Measurements from ENCODE around the gene SHISAL2B.
"Not testable (repeated sequence)": the region's sequence is repeated elsewhere in the genome, so short reads cannot be mapped to it uniquely, and the experiment has no call there.

Gene SHISAL2B

DNA sequence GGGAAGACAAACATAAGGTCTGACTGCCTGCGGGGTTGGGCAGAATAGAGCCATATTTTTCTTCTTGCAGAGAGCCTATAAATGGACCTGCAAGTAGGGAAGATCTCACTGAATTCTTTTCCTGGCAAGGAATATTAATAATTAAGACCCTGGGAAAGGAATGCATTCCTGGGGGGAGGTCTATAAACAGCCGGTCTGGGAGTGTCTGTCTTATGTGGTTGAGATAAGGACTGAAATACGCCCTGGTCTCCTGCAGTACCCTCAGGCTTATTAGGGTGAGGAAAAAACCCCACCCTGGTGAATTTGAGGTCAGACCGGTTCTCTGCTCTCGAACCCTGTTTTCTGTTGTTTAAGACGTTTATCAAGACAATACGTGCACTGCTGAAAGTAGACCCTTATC, 6.1 kb downstream of the SHISAL2B start:
- DNase-seq (ENCODE audit: low read depth in 2 of 2): not testable (repeated sequence)

DNA sequence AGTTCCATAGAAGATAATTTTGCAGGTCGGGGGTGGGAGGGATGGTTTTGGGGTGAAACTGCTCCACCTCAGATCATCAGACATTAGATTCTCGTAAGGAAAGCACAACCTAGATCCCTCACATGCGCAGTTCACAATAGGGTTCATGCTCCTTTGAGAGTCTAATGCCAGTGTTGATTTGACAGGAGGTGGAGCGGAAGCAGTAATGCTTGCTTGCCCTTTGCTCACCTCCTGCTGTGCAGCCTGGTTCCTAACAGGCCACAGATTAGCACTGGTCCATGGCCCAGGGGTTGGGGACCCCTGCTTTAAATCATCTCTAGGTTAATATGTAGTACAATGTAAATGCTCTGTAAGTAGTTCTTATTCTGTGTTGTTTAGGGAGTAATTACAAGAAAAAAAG, 10.5 kb downstream of the SHISAL2B start:
- no peak for DNase-seq (ENCODE audit: low read depth in 2 of 2)

DNA sequence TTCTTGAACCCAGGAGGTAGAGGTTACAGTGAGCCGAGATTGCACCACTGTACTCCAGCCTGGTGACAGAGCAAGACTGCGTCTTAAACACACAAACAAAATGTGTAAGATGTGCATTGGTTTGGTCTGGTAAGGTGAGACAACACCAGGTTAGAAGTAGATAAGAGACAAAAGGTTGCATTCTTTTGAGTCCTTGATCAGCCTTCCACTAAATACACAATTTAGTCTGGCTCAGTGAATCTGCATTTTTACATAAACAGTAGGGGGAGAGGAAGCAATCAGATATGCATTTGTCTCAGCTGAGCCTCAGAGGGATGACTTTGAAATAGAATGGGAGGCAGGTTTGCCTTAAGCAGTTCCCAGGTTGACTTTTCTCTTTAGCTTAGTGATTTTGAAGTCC, 15.8 kb downstream of the SHISAL2B start:
- DNase-seq (ENCODE audit: low read depth in 2 of 2): not testable (repeated sequence)

DNA sequence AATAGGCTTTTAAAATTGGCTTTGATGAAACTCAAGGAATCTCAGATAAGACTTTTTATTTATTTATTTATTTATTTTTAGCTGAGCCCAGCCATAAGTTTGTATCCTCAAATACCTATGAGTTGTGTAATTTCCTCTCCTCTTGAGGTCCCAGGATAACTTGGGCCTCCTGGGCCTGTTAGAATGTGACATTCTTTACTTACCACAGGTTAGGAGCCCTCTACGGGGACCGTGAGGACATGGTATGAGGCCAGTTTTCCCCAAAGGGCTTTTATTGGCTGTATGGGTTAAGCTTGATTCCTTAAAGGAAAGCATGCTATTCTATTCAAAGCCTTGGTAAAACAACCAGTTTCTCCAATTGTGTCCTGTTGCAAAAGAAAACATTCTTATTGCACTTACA, 16.9 kb downstream of the SHISAL2B start:
- no peak for DNase-seq (ENCODE audit: low read depth in 2 of 2)

DNA sequence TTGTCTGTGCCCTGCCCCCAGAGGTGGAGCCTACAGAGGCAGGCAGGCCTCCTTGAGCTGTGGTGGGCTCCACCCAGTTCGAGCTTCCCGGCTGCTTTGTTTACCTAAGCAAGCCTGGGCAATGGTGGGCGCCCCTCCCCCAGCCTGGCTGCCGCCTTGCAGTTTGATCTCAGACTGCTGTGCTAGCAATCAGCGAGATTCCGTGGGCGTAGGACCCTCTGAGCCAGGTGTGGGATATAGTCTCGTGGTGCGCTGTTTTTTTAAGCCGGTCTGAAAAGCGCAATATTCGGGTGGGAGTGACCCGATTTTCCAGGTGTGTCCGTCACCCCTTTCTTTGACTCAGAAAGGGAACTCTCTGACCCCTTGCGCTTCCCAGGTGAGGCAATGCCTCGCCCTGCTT, 24.2 kb downstream of the SHISAL2B start:
- not testable (repeated sequence) for DNase-seq (ENCODE audit: low read depth in 2 of 2)

DNA sequence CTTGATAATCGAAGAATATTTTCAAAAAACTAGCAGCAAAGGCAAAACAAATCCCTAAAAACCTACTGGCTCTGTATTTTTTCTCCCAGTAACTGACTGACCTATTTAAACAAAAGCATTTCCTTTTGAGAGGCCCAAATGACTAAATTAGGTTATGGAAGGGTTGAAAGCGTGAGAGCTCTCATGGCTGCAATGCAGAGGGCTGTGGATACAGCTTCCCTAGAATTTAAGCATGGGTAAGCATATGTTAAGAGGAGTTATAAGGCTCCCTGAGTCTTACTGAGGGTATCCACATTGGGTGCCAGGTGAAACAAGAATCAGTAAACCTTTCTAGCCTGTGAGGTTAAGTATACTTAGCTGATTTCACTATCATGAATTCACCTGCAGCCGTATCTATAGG, 32.3 kb downstream of the SHISAL2B start:
- DNase-seq (ENCODE audit: low read depth in 2 of 2): no peak

DNA sequence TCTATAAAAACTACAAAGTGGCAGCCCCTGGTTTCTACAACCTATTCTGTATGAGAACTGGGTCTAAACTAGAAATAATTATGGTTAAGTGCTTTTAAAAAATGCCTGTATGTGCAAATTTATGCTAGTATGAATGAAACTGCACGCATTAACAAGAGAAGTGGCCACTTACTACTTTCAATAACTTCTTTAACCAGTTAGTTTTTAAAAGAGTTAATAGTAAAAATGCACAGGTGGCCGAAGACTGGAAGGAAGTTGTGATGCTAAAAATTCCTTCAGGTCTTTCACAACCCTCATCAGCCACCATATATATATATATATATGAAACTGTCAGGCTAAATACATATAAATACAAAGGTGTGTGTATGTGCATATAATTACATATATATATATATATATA, 36.8 kb downstream of the SHISAL2B start:
- no peak for DNase-seq (ENCODE audit: low read depth in 2 of 2)

DNA sequence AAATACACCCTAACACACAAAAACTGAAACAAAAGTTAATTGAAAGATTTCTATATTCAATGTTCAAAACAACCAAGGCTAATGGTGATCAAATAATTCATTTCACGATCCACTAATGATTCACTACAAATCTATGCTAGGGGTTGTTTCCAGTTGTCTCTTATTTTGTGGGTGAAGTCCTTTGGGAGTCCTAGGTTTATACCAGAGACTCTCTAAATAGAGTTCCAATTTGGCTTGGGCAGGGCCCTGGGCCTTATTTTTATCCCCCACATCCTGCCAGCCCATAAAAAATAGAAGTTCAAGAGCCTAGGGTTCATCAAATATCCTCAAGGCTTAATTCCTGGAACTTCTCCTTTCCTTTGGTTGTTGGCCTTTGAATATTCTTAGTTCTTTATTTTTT, 52.1 kb downstream of the SHISAL2B start:
- DNase-seq (ENCODE audit: low read depth in 2 of 2): no peak

DNA sequence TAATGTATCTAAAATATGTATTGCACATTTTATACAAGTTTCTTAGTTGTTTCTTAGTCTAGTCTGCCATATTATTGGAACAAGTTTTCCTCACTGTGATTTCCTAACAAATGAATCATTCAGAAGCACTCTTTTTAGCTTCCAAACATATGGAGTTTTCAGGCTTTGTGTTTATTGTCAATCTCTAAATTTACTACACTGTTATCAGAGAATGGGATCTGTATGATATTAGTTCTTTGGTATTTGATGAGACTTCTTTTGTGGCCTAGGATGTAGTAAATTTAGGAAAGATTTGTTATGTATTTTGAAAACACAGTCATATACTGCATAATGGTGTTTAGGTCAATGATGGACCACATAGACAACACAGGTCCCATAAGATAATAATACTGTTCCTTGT, 52.5 kb downstream of the SHISAL2B start:
- DNase-seq (ENCODE audit: low read depth in 2 of 2): no peak

DNA sequence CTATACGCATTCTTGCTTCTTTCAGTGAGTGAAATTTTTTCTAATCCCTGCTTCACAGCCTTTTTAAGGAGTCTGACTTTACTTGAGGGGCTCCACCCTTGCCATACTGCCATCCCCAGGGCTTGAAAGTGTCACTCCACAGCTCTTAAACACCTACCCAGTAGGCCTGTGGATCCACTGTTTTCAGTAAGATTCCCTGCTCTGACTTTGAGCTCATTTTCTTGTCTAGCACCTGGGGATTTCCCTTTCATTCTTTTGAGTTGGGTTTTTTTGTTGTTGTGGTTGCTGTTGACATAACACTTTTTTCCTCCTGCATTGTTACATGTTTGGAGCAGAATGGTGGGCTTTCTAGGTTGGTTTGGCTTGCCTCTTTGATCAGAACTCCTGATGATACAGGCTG, 54.6 kb downstream of the SHISAL2B start:
- DNase-seq (ENCODE audit: low read depth in 2 of 2): no peak

DNA sequence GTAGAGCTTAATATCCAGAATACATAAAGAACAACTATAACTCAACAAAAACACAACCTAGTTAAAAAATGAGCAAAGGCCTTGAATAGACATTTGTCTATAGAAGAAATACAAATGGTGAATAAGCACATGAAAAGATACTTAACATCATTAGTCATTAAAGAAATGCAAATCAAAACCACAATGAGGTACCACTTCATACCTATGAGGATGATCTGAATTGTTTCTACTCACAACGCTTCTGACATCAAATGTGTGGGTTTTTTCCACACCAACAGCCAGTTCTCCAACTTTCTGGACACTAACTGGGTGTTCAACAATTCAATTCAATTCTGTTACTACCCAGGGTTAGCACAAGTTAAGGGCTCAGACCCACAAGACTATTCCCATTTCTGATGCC, 56.1 kb downstream of the SHISAL2B start:
- no peak for DNase-seq (ENCODE audit: low read depth in 2 of 2)

DNA sequence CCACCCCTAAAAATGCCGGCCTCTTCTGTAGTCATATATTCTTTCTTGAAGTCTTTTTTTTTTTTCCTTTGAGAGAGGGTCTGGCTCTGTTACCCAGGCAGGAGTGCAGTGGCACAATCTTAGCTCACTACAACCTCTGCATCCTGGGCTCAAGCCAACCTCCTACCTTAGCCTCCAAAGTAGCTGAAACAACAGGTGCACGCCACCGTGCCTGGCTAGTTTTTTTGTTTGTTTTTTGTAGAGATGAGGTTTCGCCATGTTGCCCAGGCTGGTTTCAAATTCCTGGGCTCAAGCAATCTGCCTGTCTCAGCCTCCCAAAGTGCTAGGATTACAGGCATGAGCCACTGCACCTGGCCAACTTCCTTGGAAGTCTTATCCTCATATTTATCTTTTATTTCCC, 59.1 kb downstream of the SHISAL2B start:
- no peak for DNase-seq (ENCODE audit: low read depth in 2 of 2)

DNA sequence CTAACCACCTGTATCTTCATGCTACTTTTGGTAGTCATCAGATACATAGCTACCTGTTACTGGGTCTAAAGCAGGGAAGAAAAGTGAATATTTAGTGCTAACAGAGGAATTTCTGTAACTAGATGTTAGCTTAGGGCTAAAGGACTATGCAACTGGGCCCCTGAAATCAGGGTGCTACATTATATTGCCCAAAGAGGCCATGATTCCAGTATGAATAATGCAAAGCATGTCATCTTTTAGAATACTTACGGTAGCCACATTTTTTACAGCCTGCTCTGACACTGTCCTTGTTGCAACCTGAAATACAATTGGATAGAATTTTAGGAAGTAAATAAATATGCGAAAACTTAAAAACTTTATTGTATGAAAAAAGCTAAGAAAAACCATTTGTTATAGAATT, 63.8 kb downstream of the SHISAL2B start:
- no peak for DNase-seq (ENCODE audit: low read depth in 2 of 2)

DNA sequence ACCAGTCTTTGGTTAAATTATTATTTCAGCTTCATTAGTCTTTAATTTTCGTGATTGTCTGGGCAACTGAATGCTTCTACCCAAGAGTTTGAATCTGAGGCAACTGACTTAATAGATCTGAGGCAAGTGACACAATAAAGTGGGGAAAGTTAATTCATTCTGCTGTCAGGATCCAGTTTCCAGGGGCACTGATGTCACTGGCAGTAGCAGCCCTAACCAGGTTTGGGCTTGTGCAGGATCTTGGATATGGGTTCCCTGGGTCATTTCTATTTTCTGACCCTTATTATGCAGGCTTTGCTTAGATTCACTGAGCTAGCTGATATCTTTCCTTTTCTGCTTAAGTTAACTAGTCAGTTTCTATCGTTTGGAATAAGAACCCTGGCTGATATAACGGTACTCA, 68.6 kb downstream of the SHISAL2B start:
- no peak for DNase-seq (ENCODE audit: low read depth in 2 of 2)

DNA sequence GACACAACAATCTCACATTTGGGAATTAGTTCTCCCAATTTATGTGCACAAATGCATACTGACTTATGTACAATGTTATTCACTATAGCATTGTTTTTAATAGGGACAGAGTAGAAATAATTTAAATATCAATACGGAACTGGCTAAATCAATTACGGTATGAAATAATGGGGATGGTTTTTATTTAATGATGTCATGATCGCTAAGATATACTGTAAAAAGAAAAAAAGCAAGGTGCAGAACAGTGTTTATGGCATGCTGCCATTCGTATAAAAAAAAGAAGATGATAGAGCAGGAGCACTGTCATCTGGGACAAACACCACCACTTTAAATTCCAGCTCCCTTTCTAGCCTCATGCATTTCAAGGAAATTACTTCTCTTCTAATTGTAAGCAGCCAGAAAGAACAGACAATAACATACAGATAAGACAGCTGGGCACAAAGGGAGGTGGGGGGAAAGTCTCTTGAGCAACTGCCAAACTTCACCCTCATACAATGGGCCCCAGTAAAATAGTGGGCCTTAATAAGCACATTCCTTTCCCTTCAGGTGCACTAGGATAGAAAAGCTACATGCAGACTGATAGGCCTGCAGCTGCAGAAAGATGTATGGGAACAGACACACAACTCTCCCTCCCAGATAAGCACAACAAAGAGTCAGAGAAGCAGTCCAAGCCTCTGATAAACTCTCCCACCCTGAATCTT, 69.8 kb downstream of the SHISAL2B start:
- DNase-seq (ENCODE audit: low read depth in 2 of 2): no peak

DNA sequence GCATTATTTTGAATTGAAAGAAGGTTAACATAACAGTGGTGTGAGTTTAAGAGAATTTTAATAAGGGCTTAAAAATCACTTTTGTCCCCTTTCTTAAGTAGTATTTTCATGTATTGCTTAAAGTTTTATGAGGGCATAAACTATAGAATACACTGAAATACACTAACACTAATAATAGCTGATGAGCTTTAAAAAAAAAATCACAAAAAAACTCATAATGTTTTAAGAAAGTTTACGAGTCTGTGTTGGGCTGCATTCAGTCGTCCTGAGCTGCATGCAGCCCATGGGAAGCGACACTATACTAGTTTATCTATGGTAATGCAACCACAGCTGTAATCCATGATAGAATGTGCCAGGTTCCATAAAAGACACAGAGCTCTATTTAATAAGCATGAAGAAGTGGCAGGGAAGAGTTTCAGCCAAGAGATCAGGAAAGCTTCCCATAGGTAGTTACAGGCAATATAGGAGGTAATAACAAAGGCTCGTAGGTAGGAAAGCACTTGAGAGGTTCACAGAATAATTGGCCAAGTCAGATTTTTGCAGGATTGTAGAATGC, 73.7 kb downstream of the SHISAL2B start:
- DNase-seq (ENCODE audit: low read depth in 2 of 2): no peak

DNA sequence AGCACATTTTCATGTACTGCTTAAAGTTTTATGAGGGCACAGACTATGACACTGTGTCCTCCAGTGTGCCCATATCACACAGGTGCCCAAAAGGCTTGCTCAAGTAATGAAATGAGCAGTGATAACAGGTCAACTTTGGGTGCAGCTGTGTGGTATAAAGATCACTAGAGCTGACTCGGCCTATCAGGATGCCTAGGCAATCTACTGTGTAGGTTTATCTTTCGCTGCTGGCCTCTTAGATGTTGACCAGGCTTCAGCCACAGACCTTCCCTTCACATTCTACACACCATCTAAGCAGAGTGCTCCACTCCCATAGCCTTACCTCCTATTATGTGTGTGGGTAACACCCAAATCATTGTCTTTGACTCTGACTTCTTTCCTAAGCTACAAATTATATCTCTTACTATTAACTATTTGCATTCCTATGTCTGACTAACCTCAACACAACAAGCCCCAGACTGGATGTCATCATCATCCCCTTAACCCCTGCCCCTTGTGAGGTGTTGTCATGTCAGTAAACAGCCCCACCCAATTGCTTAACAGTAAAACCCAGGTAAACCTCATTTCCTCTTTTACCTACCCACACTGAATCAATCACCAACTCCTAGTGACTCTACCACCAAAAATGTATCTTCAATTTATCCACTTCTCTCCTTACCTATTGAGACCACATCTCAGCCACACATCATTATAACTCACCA, 75.7 kb downstream of the SHISAL2B start:
- no peak for DNase-seq (ENCODE audit: low read depth in 2 of 2)

DNA sequence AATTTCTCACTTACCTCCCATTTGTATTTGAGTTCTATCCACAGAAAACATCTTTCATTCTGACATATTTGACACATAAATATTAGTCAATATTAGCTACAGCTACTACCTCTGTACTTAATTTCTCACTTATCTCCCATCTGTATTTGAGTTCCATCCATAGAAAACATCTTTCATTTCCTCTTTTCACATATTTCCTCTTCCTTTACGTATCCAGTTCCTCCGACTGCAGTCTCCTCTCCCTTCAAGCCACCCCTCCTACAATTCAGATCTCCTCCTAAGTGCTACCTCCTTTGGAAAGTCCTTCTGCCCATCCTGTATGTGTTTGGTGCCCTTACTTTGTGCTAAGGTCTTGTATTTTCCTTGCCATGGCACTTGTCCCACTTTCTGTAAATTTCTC, 76.6 kb downstream of the SHISAL2B start:
- DNase-seq (ENCODE audit: low read depth in 2 of 2): no peak

Measured in stimulated activated CD4-positive, alpha-beta T cell treated with anti-CD3 and anti-CD28 coated beads, Interleukin-1b, Interleukin-23, amount 100 ng/mL, for 4 hours (primary cell).